ENCODE measurements around the gene GNG4.
"Not testable (repeated sequence)": the region's sequence is repeated elsewhere in the genome, so short reads cannot be mapped to it uniquely, and the experiment has no call there.

Gene GNG4

GRCh38 chr1:235579891-235580290, 69.7 kb downstream of the GNG4 start:
- no peak for DNase-seq

- no peak for DNase-seq
Observed at GRCh38 chr1:235575597-235575996, 74.0 kb downstream of the GNG4 start.

- no peak for DNase-seq
Observed at GRCh38 chr1:235573880-235574279, 75.7 kb downstream of the GNG4 start.

- not testable (repeated sequence) for DNase-seq
Observed at GRCh38 chr1:235572971-235573370, 76.6 kb downstream of the GNG4 start.

GRCh38 chr1:235571482-235571881, 78.1 kb downstream of the GNG4 start:
- DNase-seq: no peak

- peak; percentile 12 for DNase-seq
Observed at GRCh38 chr1:235567812-235568503, 81.6 kb downstream of the GNG4 start.

GRCh38 chr1:235566084-235566483, 83.5 kb downstream of the GNG4 start:
- DNase-seq: no peak

GRCh38 chr1:235563513-235564061, 86.0 kb downstream of the GNG4 start:
- no peak for DNase-seq

- no peak for DNase-seq
Observed at GRCh38 chr1:235562589-235562988, 87.0 kb downstream of the GNG4 start.

GRCh38 chr1:235558621-235559169, 90.9 kb downstream of the GNG4 start:
- no peak for DNase-seq

- peak; percentile 12 for DNase-seq
Observed at GRCh38 chr1:235557495-235557894, 92.1 kb downstream of the GNG4 start.

GRCh38 chr1:235556807-235557206, 92.8 kb downstream of the GNG4 start:
- DNase-seq: no peak

GRCh38 chr1:235553112-235553551, 96.5 kb downstream of the GNG4 start:
- no peak for DNase-seq

- no peak for DNase-seq
Observed at GRCh38 chr1:235552146-235552716, 97.4 kb downstream of the GNG4 start.

GRCh38 chr1:235549351-235550139, 100.0 kb downstream of the GNG4 start:
- no peak for DNase-seq

GRCh38 chr1:235546369-235547155, 103.0 kb downstream of the GNG4 start:
- not testable (repeated sequence) for DNase-seq

GRCh38 chr1:235545292-235545930, 104.2 kb downstream of the GNG4 start:
- DNase-seq: no peak

- not testable (repeated sequence) for DNase-seq
Observed at GRCh38 chr1:235542845-235543244, 106.7 kb downstream of the GNG4 start.

- no peak for DNase-seq
Observed at GRCh38 chr1:235533476-235534168, 116.0 kb downstream of the GNG4 start.

GRCh38 chr1:235532360-235532759, 117.2 kb downstream of the GNG4 start:
- no peak for DNase-seq

GRCh38 chr1:235527196-235527814, 122.3 kb downstream of the GNG4 start:
- no peak for DNase-seq

Data from activated CD4-positive, alpha-beta T cell treated with anti-CD3 and anti-CD28 coated beads, Interleukin-2, amount 50 U/mL, for 16 hours (primary cell).